SU-DHL-6 (cell line): ENCODE results near the gene AKAP6.

Experiments used
- EZH2phosphoT487 ChIP-seq: fragments of 200-600 bp; sonication (generic), shearing (Covaris generic); conservative IDR thresholded peaks from 2 replicates; pipeline ENCODE4 v1.6.1; 2018; ENCODE audit warnings: mild to moderate bottlenecking, antibody characterized with exemption, low read length, moderate library complexity, mixed read lengths
- TF ChIP-seq, protein P1 (sequence below): fragments of 200-600 bp; sonication (generic); IDR thresholded peaks from one replicate; pipeline ENCODE4 v1.5.1; 2017; ENCODE audit warnings: antibody characterized with exemption, mild to moderate bottlenecking, low read length, moderate library complexity; ENCODE audit not compliant: insufficient read depth, poor library complexity, severe bottlenecking

DNA sequence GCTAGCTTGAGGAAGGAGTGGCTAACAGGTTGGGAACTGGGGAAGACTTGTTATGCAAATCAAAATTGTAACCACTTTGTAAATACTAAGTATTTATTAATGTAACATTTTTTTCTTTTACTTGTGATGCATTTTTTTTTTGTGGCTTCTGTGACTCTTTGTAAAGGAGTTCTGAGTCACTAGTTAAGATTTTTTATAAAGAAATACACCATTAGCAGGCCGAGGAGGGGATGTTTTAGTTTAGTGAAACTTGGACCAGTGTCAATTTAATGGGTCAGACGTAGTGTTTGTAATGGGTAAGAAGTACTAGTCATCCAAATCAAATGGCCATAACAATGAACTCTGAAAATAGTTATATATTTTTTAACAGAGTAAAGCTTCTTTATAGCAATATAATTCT lies 43.1 kb downstream of the AKAP6 start:
- TF ChIP-seq, protein P1, sequence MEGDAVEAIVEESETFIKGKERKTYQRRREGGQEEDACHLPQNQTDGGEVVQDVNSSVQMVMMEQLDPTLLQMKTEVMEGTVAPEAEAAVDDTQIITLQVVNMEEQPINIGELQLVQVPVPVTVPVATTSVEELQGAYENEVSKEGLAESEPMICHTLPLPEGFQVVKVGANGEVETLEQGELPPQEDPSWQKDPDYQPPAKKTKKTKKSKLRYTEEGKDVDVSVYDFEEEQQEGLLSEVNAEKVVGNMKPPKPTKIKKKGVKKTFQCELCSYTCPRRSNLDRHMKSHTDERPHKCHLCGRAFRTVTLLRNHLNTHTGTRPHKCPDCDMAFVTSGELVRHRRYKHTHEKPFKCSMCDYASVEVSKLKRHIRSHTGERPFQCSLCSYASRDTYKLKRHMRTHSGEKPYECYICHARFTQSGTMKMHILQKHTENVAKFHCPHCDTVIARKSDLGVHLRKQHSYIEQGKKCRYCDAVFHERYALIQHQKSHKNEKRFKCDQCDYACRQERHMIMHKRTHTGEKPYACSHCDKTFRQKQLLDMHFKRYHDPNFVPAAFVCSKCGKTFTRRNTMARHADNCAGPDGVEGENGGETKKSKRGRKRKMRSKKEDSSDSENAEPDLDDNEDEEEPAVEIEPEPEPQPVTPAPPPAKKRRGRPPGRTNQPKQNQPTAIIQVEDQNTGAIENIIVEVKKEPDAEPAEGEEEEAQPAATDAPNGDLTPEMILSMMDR = no peak
- TF ChIP-seq EZH2phosphoT487 = no peak
